ENCODE data around the gene PSME3. TPM values are rescaled to one million over a fixed set of nuclear protein-coding genes. Genes with fewer than 3 reads are reported as not detected.

Gene PSME3
- total RNA-seq, 2 donors from 2014 or later: 67.8 to 83.3 TPM

GRCh38 chr17:42891539-42892152, 58.4 kb downstream of the PSME3 start:
- ATAC-seq (peak; percentile 88 to 94), DNase-seq (peak; percentile 62)
- intact Hi-C loops (cut with DNase I): no loop called here

GRCh38 chr17:42893359-42893758, 60.2 kb downstream of the PSME3 start:
- no peak for ATAC-seq

More at GRCh38 chr17:42893359-42893758, 60.2 kb downstream of the PSME3 start:
- no peak for DNase-seq
- intact Hi-C loops (cut with DNase I): no loop called here

Small RNA genes lying within 50 kb of the gene (microRNA-seq; reads per million reads assigned to microRNA genes)
- gene MIR6781: 0.20 to 0.27 reads per million in 2 donors

Other genes starting within 250 kb of the PSME3 start
- gene RETREG3, start 224.0 kb upstream of the PSME3 start, total RNA-seq: 10 to 100 TPM; 26.0 to 26.1 TPM
- gene TUBG1, start 223.7 kb upstream of the PSME3 start, total RNA-seq: 10 to 100 TPM; 45.3 to 54.8 TPM
- 10 to 100 TPM; 14.4 to 15.8 TPM for gene TUBG2, start 174.1 kb upstream of the PSME3 start, total RNA-seq
- gene PLEKHH3, start 156.4 kb upstream of the PSME3 start, total RNA-seq: 10 to 100 TPM; 18.1 to 19.9 TPM
- 1 to 10 TPM; 1.7 to 3.3 TPM for gene CCR10, start 151.6 kb upstream of the PSME3 start, total RNA-seq
- gene CNTNAP1, start 150.9 kb upstream of the PSME3 start, total RNA-seq: 1 to 10 TPM; 4.7 to 7.2 TPM
- gene EZH1, start 88.4 kb upstream of the PSME3 start, total RNA-seq: 10 to 100 TPM; 28.7 to 38.1 TPM
- gene RAMP2, start 72.2 kb upstream of the PSME3 start, total RNA-seq: 10 to 100 TPM; 40.9 to 49.7 TPM
- 10 to 100 TPM; 30.0 to 32.1 TPM for gene VPS25, start 59.9 kb upstream of the PSME3 start, total RNA-seq
- not detected for gene WNK4, start 52.8 kb upstream of the PSME3 start, total RNA-seq
- 10 to 100 TPM; 60.3 to 63.9 TPM for gene COA3, start 34.7 kb upstream of the PSME3 start, total RNA-seq
- under 1 TPM in 1 of 2 donors, not detected in 1; 0.44 TPM for gene CNTD1, start 34.5 kb upstream of the PSME3 start, total RNA-seq
- 10 to 100 TPM; 63.5 to 72.5 TPM for gene BECN1, start 9.1 kb upstream of the PSME3 start, total RNA-seq
- gene AOC2, start 11.2 kb downstream of the PSME3 start, total RNA-seq: 1 to 10 TPM; 1.6 to 3.8 TPM
- gene AOC3, start 17.8 kb downstream of the PSME3 start, total RNA-seq: 10 to 100 TPM; 56.6 to 96.4 TPM
- gene G6PC1, start 67.4 kb downstream of the PSME3 start, total RNA-seq: not detected
- gene AARSD1, start 131.1 kb downstream of the PSME3 start, total RNA-seq: 10 to 100 TPM; 23.5 to 34.5 TPM
- 10 to 100 TPM; 37.8 to 49.4 TPM for gene PTGES3L, start 146.7 kb downstream of the PSME3 start, total RNA-seq
- 10 to 100 TPM in 1 of 2 donors, 1 to 10 TPM in 1; 9.3 to 14.5 TPM for gene RUNDC1, start 147.2 kb downstream of the PSME3 start, total RNA-seq
- gene RPL27, start 165.0 kb downstream of the PSME3 start, total RNA-seq: 100 to 1,000 TPM; 722 to 820 TPM
- gene IFI35, start 173.4 kb downstream of the PSME3 start, total RNA-seq: 10 to 100 TPM; 19.4 to 23.7 TPM
- gene VAT1, start 189.0 kb downstream of the PSME3 start, total RNA-seq: 100 to 1,000 TPM; 115 to 118 TPM
- 1 to 10 TPM; 1.6 to 1.8 TPM for gene RND2, start 191.8 kb downstream of the PSME3 start, total RNA-seq

All from left cardiac atrium (tissue), 4 donors.